CD4-positive, alpha-beta T cell treated with Interferon alpha-2 for 1 hour (primary cell): ENCODE results near the gene OMP.
"Not testable (repeated sequence)": the region's sequence is repeated elsewhere in the genome, so short reads cannot be mapped to it uniquely, and the experiment has no call there.

ENCODE experiments used
- DNase-seq, 2 donors: peaks; one replicate each; pipeline ENCODE4 v3.0.0-alpha.2; 2020 to 2022

Gene OMP, protein sequence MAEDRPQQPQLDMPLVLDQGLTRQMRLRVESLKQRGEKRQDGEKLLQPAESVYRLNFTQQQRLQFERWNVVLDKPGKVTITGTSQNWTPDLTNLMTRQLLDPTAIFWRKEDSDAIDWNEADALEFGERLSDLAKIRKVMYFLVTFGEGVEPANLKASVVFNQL

DNA sequence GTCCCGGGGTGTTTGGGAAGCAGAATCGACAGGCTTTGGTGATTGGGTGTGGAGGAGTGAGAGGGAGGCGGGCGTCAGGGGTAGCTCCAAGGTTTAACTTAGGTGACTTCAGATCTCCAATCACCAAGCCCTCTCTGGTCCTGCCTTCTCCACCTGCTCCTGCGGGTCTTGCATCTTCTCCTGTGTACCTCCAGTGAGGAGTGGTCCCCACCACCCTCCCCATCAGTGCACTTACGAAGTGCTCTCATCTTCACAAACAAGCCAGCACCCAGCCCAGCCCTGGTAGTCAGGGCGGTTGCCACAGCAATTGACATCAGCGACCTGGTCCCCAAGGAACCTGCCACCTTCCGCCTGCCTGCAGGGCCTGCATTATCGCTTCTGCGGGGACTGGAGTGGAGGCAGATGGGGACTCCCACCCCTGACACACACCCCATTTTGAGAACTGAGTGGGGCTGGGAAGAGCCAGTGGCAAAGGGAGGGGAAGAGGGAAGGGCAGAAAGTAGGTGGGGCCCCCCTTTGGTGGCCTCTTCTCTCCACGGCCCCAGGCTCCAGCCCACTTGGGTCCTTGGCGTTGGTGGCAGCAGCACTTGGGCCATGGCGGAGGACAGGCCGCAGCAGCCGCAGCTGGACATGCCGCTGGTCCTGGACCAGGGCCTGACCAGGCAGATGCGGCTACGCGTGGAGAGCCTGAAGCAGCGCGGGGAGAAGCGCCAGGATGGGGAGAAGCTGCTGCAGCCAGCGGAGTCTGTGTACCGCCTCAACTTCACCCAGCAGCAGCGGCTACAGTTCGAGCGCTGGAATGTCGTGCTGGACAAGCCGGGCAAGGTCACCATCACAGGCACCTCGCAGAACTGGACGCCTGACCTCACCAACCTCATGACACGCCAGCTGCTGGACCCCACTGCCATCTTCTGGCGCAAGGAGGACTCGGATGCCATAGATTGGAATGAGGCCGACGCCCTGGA, at the start of gene OMP:
Gene OMP, plus strand, starts transcription at position 595 of the 965 bp plus-strand sequence. Its CDS starts 0 bp downstream, at position 595.
- no peak for DNase-seq

DNA sequence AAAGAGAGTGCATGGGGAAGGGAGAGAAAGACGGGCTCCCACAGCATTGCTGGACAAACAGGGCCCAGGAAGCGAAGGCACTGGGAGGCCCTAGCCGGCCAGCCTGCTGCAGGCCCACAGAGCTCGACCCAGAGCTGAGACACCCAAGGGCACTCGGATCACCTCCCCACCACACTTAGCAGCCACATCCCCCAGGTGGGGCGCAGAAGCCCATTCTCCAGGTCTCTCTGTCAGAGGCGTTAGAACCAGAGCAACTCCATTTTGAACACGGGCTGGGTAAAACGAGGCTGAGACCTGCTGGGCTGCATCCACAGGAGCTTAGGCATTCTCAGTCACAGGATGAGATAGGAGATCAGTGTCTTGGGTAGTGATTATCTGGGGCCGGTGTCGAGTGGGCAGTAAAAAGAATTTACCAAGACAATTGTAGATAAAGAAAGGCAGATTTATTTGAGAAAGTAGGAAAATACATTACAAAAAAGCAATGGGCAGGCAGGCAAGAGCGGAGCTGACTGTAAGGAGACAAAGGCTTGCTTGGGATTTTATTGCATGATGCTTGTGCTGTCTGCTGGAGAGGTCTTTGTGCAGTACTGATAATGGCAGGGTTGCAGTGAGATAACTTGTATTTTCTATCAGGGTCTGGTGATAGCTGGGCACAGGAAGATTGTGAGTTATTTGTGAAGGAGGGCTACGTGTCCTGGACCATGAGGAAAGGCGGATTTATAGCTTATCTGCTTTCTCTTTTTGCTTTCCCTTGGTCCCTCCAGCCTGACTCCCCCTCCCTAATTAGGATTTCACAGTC, 49.2 kb upstream of the OMP start:
- DNase-seq: no peak

DNA sequence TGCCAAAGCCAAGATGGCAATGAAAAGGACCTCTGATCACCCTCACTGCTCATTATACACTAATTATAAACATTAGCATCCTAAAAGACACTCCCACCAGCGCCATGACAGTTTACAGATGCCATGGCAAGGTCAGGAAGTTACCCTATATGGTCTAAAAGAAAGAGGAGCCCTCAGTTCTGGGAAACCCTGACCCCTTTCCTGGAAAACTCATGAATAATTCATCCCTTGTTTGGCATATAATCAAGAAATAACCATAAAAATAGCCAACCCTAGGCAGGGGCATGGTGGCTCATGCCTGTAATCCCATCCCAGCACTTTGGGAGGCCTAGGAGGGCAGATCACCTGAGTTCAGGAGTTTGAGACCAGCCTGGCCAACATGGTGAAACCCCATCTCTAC, 48.6 kb upstream of the OMP start:
- DNase-seq: no peak

DNA sequence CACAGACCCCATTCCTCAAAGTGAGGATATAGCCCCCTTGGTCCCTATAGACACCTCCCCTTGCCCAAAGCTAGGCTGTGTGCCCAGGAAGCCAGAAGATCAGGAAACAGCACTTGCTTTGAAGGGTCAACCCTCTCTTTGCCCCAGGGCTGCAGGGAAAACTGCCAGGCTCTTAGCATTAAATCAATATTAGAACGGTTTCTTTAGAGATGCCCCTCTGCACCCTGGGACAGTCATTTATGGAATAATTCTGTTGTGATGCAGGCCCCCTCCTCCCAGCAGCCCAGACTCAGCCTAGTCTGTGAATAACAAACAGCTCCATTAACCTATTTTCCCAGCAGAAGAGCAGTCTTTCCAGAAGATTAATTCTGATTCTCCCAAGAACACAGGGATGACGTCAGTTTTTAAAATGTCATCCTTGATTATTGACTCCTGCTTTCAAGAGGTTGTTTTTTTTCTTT, 47.5 kb upstream of the OMP start:
- no peak for DNase-seq

DNA sequence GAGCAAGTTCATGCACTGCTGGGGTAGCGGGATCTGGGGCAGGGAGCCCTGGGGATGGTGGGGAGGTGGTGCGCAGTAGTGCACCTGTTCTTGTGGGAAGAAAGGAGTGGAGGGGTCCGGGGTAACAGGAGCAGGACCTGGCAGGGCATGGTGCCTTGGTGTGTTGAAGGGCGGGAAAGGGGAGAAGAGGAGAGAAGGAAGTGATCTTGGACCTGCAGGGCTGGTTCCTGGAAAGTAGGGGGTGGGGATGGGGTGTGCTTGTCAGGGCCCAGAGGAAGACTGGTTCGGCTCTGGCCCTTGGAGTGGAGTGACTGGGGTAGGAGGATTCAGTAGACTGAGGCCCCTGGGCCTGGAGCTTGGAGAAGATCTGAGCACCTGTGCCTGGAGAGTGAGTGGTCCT, 46.7 kb upstream of the OMP start:
- DNase-seq: no peak

DNA sequence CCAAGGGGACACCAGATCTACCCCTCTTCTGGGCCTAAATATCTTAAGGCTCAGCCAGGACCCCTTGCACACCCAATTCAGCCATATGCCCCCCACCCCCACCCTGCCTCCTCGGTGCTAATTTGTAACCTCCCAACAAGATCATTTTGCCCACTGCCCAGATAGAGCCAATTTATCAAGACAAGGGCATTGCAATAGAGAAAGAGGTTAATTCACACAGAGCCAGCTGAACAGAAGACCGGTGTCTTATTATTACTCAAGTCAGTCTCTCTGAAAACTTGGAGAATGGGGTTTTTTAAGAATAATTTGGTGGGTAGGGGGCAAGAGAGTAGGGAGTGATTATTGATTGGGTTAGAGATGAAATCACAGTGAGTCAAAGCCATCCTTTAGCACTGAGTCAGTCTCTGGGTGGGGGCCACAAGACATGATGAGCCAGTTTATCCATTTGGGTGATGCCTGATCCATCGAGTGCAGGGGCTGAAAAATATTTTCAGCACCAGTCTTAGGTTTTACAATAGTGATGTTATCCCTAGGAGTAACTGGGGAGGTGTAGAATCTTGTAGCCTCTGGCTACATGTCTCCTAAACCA, 45.7 kb upstream of the OMP start:
- no peak for DNase-seq

DNA sequence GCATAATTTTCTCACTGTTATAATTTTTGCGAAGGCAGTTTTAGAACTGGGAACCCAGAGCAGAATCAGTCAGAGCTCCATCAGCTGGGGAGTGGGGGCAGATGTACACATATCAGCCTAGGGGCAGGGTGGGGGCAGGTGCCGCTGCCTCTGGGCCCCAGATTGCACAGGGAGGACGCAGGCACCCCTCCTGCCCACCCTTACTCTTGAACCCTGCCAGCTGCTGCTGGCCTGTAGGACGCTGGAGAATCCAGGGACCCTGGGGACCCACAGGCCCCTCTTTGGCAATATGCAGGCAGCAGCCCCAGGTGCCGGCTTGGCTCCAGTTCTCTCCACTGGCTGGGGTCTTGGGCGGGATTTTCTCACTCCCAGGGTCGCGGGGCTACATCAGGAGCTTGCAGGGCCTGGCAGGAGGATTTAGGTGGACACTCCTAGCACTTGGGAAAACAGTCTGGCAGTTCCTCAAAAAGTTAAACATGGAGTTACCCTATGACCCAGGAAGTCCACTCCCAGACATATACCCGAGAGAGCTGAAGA, 44.6 kb upstream of the OMP start:
- no peak for DNase-seq

DNA sequence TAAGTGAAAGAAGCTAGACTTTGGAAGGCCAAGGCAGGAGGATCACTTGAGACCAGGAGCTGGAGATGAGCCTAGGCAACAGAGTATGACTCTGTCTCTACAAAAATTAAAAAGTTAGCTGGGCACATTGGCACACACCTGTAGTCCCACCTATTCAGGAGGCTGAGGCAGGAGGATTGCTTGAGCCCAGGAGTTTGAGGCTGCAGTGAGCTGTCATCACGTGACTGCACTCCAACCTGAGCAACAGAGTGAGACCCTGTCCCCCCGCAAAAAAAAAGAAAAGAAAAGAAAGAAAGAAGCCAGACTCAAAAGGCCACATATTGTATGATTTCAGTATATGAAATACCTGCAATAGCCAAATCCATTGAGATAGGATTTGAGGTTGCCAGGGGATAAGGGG, 43.7 kb upstream of the OMP start:
- no peak for DNase-seq

DNA sequence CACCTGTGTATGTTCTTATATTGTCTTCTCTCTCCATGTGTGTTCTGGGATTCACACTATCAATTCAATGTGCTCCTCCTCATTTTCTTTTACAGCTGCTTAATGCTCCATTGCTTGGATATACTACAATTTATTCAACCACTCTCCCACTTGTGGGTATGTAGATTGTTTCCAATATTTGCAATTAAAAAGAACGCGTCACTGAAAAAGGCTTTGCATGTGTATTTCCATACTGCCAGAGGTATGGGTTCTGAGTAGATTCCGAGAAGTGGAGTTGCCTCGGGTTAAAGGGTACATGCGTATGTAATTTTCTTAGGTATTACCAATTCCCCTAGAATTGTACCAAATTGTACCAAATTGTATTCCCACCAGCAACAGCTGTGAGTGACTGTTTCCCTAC, 42.8 kb upstream of the OMP start:
- DNase-seq: no peak

DNA sequence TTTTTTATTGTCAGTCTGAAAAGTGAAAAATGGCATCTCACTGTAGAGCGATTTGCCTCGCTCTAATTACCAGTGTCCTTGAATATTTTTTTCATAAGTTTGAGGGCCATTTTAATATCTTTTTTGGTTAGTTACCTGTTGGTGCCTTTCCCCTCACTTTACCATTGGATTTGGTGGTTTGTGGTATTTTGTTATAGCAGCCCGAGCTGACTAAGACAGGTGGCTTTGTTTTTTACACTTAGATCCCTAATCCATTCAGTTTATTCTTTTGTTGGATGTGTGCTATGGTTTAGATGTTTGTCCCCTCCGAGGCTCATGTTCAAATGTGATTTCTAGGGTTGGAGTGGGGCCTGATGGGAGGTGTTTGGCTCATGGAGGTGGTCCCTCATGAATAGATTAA, 42.4 kb upstream of the OMP start:
- DNase-seq: no peak

DNA sequence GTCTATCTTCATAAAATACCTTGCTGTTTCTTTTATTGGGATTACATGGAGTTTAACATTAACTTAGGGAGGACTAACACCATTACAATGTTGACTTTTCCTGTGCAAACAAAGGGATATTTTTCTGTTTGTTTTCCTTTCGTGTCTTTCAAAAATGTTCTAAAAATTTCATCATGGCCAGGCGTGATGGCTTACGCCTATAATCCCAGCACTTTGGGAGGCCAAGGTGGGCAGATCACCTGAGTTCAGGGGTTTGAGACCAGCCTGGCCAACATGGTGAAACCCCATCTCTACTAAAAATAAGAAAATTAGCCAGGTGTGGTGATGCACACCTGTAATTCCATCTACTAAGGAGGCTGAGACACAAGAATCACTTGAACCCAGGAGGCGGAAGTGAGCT, 41.4 kb upstream of the OMP start:
- not testable (repeated sequence) for DNase-seq

DNA sequence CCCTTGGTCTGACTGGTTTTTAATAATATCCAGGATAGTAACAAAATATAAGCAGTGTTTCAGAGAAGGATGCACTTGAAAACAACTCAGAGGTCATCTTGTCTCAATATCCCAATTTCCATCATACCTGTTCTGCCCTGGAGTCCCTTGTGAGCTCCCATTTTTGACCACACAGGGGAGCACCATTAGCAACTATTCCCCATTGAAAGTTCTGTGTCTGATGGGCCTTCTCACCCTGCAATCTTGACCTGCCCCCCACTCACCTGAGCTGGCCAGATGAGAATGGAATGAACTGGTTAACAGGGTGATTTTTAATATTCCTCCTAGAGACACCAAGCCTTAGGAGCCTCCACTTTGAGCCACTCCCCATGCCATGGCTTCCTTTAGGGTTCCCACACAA, 39.7 kb upstream of the OMP start:
- no peak for DNase-seq

DNA sequence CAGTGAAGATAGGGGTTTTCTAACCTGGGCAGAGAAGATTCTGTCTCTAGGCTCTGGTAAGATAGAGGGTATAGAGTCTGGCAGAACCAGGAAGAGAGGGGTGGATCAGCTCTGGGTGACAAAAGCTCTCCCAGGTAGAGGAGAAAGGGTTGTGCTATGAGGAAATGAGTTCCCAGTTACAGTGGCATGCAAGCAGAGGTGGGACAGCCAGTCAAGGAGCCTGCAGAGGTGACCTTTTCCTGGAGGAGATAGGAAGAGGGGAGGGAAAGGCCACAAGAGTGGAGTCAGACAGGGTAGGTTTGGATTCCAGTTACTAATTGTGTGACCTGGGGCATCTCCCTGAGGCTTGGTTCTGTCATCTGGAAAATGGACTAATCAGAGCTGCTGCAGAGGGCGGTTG, 39.2 kb upstream of the OMP start:
- no peak for DNase-seq

DNA sequence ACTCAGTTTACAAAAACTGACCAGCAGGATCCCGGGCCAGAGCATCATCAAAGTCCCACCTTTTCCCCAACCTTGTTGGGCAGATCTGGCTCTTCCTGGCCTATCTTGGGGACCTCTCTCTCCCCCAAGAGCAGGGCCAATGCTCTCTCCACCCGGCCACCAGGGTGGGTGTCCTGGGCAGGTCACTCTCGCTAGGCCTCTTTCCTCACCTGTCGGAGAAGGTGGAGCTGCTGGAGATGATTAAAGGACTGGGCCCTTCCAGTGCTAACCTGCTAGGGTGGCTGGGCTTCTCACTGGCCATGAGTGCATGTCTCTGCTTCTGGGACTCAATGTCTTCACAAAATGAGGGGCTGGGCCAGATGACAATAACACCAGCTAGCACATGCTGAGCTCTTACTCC, 38.8 kb upstream of the OMP start:
- DNase-seq: no peak

DNA sequence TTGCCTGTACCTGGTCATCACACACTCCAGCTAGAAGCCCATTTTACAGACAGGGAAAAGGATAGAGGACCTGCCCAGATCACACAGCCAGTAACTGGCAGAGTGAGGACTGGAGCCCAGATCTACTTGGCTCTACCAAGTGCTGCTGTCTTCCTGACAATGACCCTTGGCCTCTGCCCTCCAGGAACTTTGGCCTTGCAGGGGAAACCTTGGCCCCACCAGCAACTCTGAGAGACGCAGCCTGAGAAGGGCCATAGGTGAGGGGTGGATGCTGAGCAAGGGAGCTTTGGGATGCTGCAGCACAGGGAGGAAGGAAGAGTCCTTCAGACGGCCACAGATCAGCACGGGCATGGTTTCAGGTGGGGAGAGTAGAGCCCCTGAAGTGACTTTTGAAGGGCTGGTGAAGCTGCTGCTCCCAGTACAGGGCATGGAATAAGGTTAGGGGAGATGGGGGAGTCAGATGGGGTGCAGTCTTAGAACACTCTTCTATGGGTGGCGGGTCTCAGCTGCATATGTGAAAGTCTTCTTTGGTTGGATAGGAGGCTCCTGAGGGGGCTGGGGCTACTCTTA, 37.9 kb upstream of the OMP start:
- DNase-seq: no peak

DNA sequence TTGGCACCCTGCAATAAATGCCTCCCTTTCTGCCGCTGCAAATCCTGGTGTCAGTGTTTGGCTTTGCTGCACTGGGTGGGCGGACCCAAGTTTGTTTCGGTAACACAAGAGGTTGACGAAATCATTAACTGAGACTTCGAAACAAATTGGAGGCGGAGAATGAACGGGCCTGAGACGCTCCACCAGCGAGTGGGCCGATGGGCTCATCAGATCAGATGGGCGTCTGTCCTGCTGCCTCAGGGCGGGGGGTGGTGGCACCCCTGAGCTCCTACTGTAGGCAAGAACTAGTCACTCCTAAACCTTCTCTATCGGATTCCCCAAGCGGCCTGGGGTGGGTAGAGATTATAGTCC, 36.8 kb upstream of the OMP start:
- DNase-seq: no peak

DNA sequence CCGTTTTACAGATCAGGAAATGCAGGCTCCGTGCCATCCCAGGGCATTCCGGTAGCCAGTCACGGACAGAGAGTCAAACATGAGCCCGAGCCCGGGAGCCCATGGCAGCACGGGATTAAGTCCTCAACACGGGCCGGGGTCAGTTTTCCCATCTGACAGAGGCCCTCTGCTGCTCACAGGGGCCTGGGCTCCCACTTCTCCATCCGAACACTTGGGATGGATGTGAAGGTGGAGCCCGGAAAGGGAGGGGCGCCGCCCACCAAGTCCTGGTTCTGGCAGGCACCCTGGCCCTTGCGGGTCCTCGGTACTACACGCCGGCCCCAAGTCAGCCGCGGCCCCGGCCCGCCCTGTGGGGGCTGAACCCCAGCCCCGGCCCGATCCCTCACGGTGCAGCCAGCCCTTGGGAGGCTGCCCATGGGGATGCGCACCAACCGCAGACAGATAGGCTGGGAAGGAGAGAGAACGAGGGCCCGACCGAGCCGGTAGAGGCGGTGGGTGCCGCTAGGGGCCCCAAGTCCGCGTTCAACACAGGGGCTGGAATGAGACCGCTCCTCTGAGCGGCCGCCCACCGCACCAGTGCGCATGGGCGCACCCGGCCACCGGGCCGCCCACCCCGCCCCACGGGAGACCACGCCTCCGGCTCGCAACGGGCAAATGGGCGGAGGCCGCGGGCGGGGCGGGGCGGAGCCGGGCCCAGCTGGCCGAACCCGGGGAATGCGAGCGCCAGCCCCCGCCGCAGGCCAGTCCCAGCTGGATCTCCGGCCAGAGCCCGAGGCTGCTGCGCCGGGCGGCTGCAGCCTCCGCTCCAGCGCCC, 36.2 kb upstream of the OMP start, which contains the start of gene CAPN5:
Gene CAPN5, plus strand, starts transcription at position 743 of the 814 bp plus-strand sequence. CDS start 17,916 bp downstream, outside the sequence.
- peak; percentile 87 to 91 for DNase-seq

DNA sequence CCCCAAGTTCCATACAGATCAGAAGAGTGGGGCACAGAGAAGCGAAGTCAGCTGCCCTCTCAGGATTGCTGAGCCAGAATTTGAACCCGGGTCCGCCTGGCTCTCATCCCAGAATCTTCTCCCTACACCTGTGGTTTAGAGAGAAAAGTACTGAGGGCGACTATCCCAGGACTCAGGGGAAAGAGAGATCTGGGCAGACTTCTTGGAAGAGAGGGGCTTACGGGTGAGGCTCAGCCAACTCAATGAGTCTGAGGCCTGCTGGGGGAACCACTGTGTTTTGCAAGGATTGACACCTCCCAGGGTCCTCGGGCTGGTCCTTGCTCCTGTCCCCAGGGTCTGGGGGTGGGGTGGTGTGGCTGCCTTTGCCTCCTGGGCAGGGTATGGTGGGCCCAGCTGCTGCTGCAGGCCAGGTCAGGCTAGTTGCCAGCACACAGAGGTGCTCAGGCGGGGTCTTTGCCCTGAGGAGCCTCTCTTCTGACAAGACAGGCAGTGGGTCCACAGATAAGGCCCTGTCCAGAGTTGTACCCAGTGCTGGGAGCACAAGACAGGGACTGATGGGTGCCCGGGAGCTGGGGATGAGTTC, 34.7 kb upstream of the OMP start:
- no peak for DNase-seq

DNA sequence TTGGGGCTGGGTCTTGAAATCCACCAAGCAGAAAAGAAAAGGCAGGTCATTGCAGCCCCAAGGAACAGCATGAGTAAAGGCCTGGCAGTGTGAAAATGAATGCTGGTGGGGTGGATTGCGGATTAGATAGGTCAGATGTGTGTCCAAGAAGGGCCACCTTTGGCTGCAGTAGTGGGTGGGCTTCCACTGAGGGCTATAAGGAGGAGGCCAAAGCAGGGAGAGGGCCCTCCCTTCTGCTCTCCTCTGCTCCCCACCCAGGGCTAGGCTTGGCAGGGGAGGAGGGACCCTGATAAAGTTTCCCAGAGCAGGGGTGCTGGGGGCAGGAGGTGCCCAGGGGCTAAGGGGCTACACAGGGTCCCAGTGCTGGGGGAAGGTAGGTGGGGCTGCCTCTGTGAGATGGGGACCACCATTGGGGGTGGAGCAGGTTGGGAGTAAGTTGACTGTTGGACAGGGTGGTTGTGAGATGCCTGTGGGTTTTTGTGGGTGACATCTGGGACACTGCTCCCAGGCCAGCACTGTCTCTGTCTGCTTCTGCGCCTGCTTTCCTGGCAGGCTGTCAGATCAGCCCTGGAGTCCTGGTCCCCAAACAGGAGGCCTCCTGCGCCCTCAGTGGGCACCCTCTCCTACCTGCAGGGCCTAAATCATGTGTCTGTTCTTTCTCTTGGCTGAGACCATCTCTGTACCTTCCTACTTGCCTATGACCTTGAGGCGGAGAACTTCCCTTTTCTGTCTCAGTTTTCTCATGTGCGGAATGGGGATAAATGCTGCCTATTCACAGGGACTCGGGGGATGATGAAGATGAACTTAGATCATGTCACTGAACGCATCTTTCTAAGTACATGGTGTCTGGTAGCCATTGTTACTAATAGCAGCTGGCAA, 33.9 kb upstream of the OMP start:
- DNase-seq: no peak

DNA sequence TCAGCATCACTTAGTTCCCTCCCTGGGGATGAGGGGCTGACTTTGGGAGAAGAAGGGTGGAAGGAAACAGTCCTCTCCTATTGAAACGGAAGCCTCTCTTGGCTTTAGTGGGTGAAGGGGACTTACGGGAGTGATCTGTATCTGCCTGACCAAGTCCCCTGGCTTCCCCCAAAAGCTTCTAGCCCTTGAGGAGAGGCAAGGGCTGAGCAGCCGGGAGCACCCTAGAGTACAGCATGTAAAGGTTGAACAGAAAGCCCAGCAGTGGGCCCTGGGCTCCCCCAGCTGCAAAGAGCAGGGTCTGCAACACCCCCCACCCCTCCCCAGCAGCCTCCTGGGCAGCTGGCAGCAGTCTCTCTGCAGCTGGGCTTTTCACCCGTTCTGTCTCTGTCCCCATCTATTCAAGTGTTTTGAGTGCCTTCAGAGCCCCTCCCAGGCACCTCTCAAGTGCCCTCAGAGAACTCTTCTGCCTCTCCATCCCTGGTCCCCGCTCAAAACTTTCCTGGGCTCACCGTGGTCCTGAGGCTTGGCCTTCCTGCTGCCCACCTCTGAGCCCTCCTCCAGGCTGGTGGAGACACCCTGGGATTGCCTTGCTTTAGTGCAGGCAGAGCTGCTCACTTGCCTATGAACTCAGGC, 33.2 kb upstream of the OMP start:
- DNase-seq: no peak
